ENCODE results near the gene ATPAF2.

GRCh38 chr17:17975436-17975835 is 63.5 kb downstream of the ATPAF2 start:
- TF ChIP-seq REST (IDR thresholded peaks at IDR 0.05; ENCODE audit: low read depth) (no peak), ZBTB7A (IDR thresholded peaks at IDR 0.05; ENCODE audit: low read depth) (no peak), TAF1 (IDR thresholded peaks at IDR 0.05; ENCODE audit: low read depth) (no peak), MAX (IDR thresholded peaks at IDR 0.05) (no peak), FOXM1 (IDR thresholded peaks at IDR 0.05; ENCODE audit: borderline replicate concordance, low read depth) (no peak), CREB1 (IDR thresholded peaks at IDR 0.05; ENCODE audit: low read depth) (no peak)
